Nephron progenitor cell (in vitro differentiated cells): ENCODE results near the gene OTOP2.
"Not testable (repeated sequence)": the region's sequence is repeated elsewhere in the genome, so short reads cannot be mapped to it uniquely, and the experiment has no call there.

Source experiments
- DNase-seq: peaks from one replicate; pipeline ENCODE4 v3.0.0; 2021
- H3K27ac Mint-ChIP-seq: 2 replicates; pipeline ENCODE4 v1.8.0; 2021; ENCODE audit warnings: mild to moderate bottlenecking, moderate library complexity, mixed read lengths
- H3K27me3 Mint-ChIP-seq: 2 replicates; pipeline ENCODE4 v1.8.0; 2021; ENCODE audit warnings: mild to moderate bottlenecking, low read depth, mixed read lengths; ENCODE audit not compliant: poor library complexity
- H3K36me3 Mint-ChIP-seq: 2 replicates; pipeline ENCODE4 v1.8.0; 2021; ENCODE audit warnings: low read depth, mixed read lengths
- H3K4me1 Mint-ChIP-seq: 2 replicates; pipeline ENCODE4 v1.8.0; 2021; ENCODE audit warnings: mixed read lengths
- H3K4me3 Mint-ChIP-seq: 2 replicates; pipeline ENCODE4 v1.8.0; 2021; ENCODE audit warnings: mild to moderate bottlenecking, moderate library complexity, mixed read lengths
- H3K9me3 Mint-ChIP-seq: 2 replicates; pipeline ENCODE4 v1.8.0; 2021; ENCODE audit warnings: mild to moderate bottlenecking, moderate library complexity, mixed read lengths
- TF ChIP-seq, protein P1 (sequence below): fragments of 200-600 bp; sonication (generic); IDR thresholded peaks from 2 replicates; pipeline ENCODE4 v1.5.0; 2021; ENCODE audit warnings: antibody characterized with exemption

Gene OTOP2

GRCh38 chr17:74981979-74982662, 58.0 kb downstream of the OTOP2 start:
- Mint-ChIP-seq H3K27me3 (peaks cover 39% of the 10 kb centered on the region), H3K27ac (peak overlapping the region; percentile 86), H3K4me1 (peaks cover 8% of the 10 kb centered on the region), H3K9me3 (no peaks in the 10 kb centered on the region), H3K36me3 (no peaks in the 10 kb centered on the region), H3K4me3 (peak overlapping the region; percentile 85)
- TF ChIP-seq, protein P1, sequence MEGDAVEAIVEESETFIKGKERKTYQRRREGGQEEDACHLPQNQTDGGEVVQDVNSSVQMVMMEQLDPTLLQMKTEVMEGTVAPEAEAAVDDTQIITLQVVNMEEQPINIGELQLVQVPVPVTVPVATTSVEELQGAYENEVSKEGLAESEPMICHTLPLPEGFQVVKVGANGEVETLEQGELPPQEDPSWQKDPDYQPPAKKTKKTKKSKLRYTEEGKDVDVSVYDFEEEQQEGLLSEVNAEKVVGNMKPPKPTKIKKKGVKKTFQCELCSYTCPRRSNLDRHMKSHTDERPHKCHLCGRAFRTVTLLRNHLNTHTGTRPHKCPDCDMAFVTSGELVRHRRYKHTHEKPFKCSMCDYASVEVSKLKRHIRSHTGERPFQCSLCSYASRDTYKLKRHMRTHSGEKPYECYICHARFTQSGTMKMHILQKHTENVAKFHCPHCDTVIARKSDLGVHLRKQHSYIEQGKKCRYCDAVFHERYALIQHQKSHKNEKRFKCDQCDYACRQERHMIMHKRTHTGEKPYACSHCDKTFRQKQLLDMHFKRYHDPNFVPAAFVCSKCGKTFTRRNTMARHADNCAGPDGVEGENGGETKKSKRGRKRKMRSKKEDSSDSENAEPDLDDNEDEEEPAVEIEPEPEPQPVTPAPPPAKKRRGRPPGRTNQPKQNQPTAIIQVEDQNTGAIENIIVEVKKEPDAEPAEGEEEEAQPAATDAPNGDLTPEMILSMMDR: no peak
- peak; percentile 89 for DNase-seq

DNA sequence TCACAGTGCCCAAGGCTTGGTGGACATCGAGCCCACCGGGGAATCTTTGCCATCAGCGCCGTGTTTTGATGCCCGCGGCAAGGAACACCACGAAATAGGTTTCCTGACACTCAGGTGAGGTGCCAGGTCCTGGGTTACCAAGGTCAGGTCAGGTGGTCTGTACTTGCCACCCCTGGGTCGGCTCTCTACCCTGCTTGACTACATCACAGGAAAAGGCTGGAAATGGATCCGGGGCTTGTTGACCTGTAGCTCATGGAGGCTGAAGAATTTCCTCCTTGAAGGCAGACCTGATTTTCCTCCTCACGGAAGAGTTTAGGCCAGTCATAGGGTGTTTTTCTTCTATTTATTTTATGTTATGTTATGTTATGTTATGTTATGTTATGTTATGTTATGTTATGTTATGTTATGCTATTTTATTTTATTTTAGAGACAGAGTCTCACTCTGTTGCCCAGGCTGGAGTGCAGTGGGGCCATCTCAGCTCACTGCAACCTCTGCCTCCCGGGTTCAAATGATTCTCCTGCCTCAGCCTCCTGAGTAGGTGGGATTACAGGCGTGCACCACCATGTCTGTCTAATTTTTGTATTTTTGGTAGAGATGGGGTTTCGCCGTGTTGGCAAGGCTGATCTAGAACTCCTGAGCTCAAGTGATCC, 58.7 kb downstream of the OTOP2 start:
- H3K9me3 Mint-ChIP-seq, DNase-seq, H3K36me3 Mint-ChIP-seq, H3K4me1 Mint-ChIP-seq, H3K27ac Mint-ChIP-seq: not testable (repeated sequence)
- Mint-ChIP-seq H3K27me3 (peaks cover 35% of the 10 kb centered on the region), H3K4me3 (peak overlapping the region; percentile 85)
